Neural cell (in vitro differentiated cells): ENCODE measurements around the gene HCN1.

Source experiments
- EZH2 ChIP-seq: fragments of 200-600, 300-800 bp; shearing (Covaris generic), sonication (generic); IDR thresholded peaks from 2 replicates; pipeline ENCODE4 v1.6.1; 2014; ENCODE audit warnings: antibody characterized with exemption, low read length, borderline replicate concordance, mild to moderate bottlenecking; ENCODE audit not compliant: insufficient read depth, poor library complexity, severe bottlenecking
- MXI1 ChIP-seq: fragments of 450-650 bp; conservative IDR thresholded peaks from 2 replicates; pipeline ENCODE4 v1.6.1; 2014; ENCODE audit warnings: antibody characterized with exemption, mild to moderate bottlenecking; ENCODE audit not compliant: poor library complexity, severe bottlenecking
- SMC3 ChIP-seq: fragments of 450-650 bp; conservative IDR thresholded peaks from 2 replicates; pipeline ENCODE4 v1.6.1; 2014; ENCODE audit warnings: antibody characterized with exemption, mild to moderate bottlenecking, moderate library complexity; ENCODE audit not compliant: poor library complexity
- TAF1 ChIP-seq: IDR thresholded peaks from 2 replicates; pipeline ENCODE4 v1.6.1; 2012; ENCODE audit warnings: low read depth
- TF ChIP-seq, protein P1 (sequence below): IDR thresholded peaks from 2 replicates; pipeline ENCODE4 v1.6.1; 2012; ENCODE audit warnings: borderline replicate concordance
- TF ChIP-seq, protein P2 (sequence below): fragments of 450-650 bp; IDR thresholded peaks from 2 replicates; pipeline ENCODE4 v1.5.1; 2014; ENCODE audit warnings: antibody characterized with exemption, mild to moderate bottlenecking, moderate library complexity; ENCODE audit not compliant: poor library complexity, severe bottlenecking

GRCh38 chr5:45741110-45741509 lies 44.9 kb upstream of the HCN1 start:
- TF ChIP-seq, protein P1, sequence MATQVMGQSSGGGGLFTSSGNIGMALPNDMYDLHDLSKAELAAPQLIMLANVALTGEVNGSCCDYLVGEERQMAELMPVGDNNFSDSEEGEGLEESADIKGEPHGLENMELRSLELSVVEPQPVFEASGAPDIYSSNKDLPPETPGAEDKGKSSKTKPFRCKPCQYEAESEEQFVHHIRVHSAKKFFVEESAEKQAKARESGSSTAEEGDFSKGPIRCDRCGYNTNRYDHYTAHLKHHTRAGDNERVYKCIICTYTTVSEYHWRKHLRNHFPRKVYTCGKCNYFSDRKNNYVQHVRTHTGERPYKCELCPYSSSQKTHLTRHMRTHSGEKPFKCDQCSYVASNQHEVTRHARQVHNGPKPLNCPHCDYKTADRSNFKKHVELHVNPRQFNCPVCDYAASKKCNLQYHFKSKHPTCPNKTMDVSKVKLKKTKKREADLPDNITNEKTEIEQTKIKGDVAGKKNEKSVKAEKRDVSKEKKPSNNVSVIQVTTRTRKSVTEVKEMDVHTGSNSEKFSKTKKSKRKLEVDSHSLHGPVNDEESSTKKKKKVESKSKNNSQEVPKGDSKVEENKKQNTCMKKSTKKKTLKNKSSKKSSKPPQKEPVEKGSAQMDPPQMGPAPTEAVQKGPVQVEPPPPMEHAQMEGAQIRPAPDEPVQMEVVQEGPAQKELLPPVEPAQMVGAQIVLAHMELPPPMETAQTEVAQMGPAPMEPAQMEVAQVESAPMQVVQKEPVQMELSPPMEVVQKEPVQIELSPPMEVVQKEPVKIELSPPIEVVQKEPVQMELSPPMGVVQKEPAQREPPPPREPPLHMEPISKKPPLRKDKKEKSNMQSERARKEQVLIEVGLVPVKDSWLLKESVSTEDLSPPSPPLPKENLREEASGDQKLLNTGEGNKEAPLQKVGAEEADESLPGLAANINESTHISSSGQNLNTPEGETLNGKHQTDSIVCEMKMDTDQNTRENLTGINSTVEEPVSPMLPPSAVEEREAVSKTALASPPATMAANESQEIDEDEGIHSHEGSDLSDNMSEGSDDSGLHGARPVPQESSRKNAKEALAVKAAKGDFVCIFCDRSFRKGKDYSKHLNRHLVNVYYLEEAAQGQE: no peak
- TF ChIP-seq EZH2 (no peak), MXI1 (no peak), SMC3 (no peak), TAF1 (no peak)
- TF ChIP-seq, protein P2, sequence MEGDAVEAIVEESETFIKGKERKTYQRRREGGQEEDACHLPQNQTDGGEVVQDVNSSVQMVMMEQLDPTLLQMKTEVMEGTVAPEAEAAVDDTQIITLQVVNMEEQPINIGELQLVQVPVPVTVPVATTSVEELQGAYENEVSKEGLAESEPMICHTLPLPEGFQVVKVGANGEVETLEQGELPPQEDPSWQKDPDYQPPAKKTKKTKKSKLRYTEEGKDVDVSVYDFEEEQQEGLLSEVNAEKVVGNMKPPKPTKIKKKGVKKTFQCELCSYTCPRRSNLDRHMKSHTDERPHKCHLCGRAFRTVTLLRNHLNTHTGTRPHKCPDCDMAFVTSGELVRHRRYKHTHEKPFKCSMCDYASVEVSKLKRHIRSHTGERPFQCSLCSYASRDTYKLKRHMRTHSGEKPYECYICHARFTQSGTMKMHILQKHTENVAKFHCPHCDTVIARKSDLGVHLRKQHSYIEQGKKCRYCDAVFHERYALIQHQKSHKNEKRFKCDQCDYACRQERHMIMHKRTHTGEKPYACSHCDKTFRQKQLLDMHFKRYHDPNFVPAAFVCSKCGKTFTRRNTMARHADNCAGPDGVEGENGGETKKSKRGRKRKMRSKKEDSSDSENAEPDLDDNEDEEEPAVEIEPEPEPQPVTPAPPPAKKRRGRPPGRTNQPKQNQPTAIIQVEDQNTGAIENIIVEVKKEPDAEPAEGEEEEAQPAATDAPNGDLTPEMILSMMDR: no peak
